H1 (cell line): ENCODE data around the gene NANOS3. TPM values are rescaled to one million over a fixed set of nuclear protein-coding genes. Genes with fewer than 3 reads are reported as not detected.

ENCODE experiments used
- BCL11A ChIP-seq, 2 experiments: IDR thresholded peaks; one replicate each; pipeline ENCODE4 v1.6.1; 2011; ENCODE audit warnings: low read depth in 2 of 2, low read length in 2 of 2, mild to moderate bottlenecking in 2 of 2
- CHD7 ChIP-seq: fragments of 300-600 bp; sonication (generic); IDR thresholded peaks from 2 replicates; pipeline ENCODE4 v1.7.1; 2012; ENCODE audit warnings: low read length, moderate library complexity, mild to moderate bottlenecking, inconsistent platforms; ENCODE audit not compliant: insufficient replicate concordance
- E2F6 ChIP-seq: IDR thresholded peaks from 2 replicates; pipeline ENCODE4 v1.6.1; 2012; ENCODE audit warnings: inconsistent platforms
- POLR2A ChIP-seq, 2 experiments: IDR thresholded peaks; 1 replicate in 1 of 2; 2 replicates in 1 of 2; pipeline ENCODE4 v1.6.1; 2011; ENCODE audit warnings: low read depth in 2 of 2, low read length in 2 of 2, mild to moderate bottlenecking in 2 of 2; ENCODE audit errors: control extremely low read depth in 1 of 2
- RAD21 ChIP-seq, 2 experiments: IDR thresholded peaks in 1 of 2; conservative IDR thresholded peaks in 1 of 2; 2 replicates each; pipeline ENCODE4 v1.6.1; 2011; ENCODE audit warnings: low read depth in 2 of 2, low read length in 2 of 2, improper control_type of control experiment in 1 of 2, inconsistent platforms in 1 of 2, mild to moderate bottlenecking in 1 of 2, moderate library complexity in 1 of 2
- SRF ChIP-seq: IDR thresholded peaks from 2 replicates; pipeline ENCODE4 v1.6.1; 2011; ENCODE audit warnings: mild to moderate bottlenecking, low read depth, low read length, moderate library complexity
- SUZ12 ChIP-seq: fragments of 200-600 bp; sonication (generic); IDR thresholded peaks from 2 replicates; pipeline ENCODE4 v1.6.1; 2012; ENCODE audit warnings: mild to moderate bottlenecking, inconsistent platforms, low read length, moderate library complexity, mixed read lengths
- TBP ChIP-seq: IDR thresholded peaks from 2 replicates; pipeline ENCODE4 v1.6.1; 2011; ENCODE audit warnings: low read depth, low read length, improper control_type of control experiment
- polyA plus RNA-seq, 7 experiments: library from polyadenylated mRNA; depleted of rRNA in 3 of 7; stranded (reverse) in 5 of 7; unstranded in 2 of 7; fragments of >200 nt in 5 of 7; fragments of 200-250 nt in 2 of 7; gene quantifications; 1 replicate in 5 of 7; 2 replicates in 1 of 7; 4 replicates in 1 of 7; pipeline versions ENCODE4 v1.2.1 to v1.2.3, GENCODE V29; 2011 to 2013; ENCODE audit warnings: missing spikeins in 2 of 7, mixed read lengths in 2 of 7
- total RNA-seq: library from RNA; stranded (reverse); fragmentation: NEBNext Ultra II Directional; extraction: Animal tissue kit (Norgen Biotek cat#: 25700); gene quantifications from 2 replicates; pipeline ENCODE4 v1.2.1, GENCODE V29; 2021

Gene NANOS3
- total and polyA plus RNA-seq, 2 of the 8 experiments (the other 6 are each of a cell fraction or from before 2014, with no cell fraction given), result 0.62 TPM; not detected in 1

GRCh38 chr19:13880059-13881043 is 3.4 kb downstream of the NANOS3 start (continued):
- no peak for TF ChIP-seq CHD7
- no peak for TF ChIP-seq E2F6
- TF ChIP-seq TBP, result peak; percentile 45; the same call in 1 of the 2 replicates
- no peak for TF ChIP-seq SUZ12
- peak; percentile 98 to 99 for TF ChIP-seq RAD21 (IDR thresholded peaks at IDR 0.05 in 1 of 2, conservative IDR thresholded peaks at IDR 0.05 in 1 of 2; ENCODE audit: low read depth in 2 of 2, low read length in 2 of 2)
- no peak; the same call in 1 of the 2 replicates for TF ChIP-seq SRF
- 0 out of 3 replicates have a peak, but pooled peaks of 1 of the 2 experiments have one; percentile 25 for TF ChIP-seq POLR2A (IDR thresholded peaks at IDR 0.05; ENCODE audit: control extremely low read depth in 1 of 2, low read depth in 2 of 2, low read length in 2 of 2)
- TF ChIP-seq BCL11A (IDR thresholded peaks at IDR 0.05; ENCODE audit: low read depth in 2 of 2, low read length in 2 of 2), result no peak
